GM04503 (cell line): ENCODE data around the gene TNIP2.
"Not testable (repeated sequence)": the region's sequence is repeated elsewhere in the genome, so short reads cannot be mapped to it uniquely, and the experiment has no call there.

Source experiments
- DNase-seq: peaks from one replicate; pipeline ENCODE4 v3.0.0-alpha.2; 2012; ENCODE audit warnings: low read depth

The TNIP2 gene

GRCh38 chr4:2794486-2795299 is 38.6 kb upstream of the TNIP2 start:
- no peak for DNase-seq

DNA sequence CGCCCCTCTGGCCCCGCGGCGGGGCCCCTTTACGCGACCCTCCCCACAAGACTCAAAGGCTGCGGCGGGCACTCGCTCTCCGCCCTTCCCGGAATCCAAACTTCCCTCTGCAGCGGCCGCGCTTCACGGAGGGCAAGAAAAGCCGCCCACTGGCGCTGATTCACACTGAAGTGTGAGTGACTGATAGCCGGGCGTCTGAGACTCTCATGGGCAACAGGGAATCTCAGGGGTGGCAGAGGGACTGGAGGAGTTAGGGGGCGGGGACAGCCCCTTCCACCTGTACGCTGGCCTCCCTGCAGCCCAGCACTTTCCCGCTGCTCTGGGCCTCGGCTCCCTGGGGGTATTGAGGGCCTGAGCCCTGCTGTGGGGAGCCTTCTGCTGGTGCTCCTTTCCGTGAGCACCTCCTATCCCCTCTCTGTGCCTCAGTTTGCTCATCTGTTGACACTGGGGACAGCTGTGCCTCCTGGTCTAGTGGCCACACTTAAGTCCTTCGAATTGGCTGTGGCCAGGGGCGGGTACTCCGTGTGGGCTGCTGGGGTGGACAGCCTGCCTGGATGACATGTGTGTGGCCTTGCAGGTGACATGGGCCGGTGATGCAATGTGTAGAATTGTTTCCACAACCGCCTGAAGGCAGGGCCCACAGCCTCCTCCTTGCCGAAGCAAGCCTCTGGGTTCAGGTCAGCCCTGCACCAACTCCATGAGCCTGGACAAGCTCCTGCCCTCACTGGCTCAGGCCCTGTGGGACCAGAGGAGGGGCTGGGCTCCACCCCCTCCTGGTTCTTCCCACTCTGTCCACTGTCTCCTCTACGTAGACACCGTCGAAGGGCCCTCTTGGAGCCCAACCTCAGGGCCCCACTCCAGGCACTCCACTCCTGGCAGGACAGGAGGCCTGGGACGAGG is 37.7 kb upstream of the TNIP2 start:
- no peak for DNase-seq

DNA sequence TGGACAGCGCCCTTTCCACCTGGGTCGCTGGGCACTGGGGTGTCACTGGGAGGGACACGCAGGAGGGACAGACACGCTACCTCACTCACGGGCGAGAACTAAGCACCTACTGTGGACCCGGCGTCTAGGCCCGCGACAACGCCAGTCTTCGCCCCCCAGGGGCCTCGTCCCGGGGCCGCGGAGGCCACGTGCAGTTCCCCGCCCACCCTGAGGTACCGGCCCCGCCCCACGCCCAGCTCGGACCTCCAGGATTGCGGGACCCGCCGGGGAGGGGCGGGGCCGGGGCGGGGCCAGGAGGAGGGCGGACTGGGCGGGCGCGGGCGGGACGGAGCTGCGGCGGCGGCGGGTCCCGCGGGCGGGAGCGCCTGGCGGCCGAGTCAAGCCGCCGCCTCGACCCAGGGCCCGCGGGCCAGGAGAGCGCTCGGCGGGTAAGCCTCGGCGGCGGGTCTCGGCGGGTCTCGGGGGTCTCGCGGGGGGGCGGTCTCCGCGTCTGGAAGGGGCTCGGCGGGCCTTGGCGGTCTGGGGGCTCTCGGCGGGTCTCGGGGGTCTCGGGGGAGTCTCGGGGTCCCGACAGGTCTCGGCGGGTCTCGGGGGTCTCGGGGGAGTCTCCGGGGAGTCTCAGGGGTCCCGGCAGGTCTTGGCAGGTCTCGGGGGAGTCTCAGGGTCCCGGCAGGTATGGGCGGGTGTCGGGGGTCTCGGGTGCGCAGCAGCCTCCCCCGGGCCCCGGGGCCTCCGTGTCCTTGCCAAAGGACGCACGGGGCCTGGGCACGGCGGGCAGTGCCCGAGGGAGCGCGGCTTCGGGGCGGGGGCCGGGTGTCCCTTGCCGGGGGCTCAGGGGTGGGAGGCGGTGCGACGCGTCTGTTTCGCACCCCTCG is 36.8 kb upstream of the TNIP2 start, which contains the start of gene SH3BP2:
Gene SH3BP2 (plus strand): TSS at position 375 of the 875 bp plus-strand sequence. CDS start 27,533 bp downstream, outside the sequence.
- no peak for DNase-seq

DNA sequence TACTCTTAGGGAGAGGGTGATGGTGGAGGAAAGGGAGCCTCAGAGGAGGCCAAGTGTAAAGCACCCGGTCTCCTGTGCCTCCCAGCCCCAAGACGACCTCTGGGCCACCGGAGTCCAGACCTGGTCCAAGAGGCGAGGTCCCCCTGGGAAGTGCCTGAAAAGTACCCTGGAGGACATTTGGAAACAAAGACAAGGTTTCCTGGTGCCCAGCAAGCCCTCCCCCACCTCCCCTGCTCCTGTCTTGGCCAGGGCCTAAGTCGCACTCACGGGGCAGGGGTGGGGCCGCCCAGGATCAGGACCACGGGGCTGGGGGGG is 36.2 kb upstream of the TNIP2 start:
- DNase-seq: no peak

GRCh38 chr4:2791518-2792395 is 35.6 kb upstream of the TNIP2 start:
- DNase-seq: no peak

GRCh38 chr4:2790583-2791517 is 34.7 kb upstream of the TNIP2 start:
- DNase-seq: no peak

DNA sequence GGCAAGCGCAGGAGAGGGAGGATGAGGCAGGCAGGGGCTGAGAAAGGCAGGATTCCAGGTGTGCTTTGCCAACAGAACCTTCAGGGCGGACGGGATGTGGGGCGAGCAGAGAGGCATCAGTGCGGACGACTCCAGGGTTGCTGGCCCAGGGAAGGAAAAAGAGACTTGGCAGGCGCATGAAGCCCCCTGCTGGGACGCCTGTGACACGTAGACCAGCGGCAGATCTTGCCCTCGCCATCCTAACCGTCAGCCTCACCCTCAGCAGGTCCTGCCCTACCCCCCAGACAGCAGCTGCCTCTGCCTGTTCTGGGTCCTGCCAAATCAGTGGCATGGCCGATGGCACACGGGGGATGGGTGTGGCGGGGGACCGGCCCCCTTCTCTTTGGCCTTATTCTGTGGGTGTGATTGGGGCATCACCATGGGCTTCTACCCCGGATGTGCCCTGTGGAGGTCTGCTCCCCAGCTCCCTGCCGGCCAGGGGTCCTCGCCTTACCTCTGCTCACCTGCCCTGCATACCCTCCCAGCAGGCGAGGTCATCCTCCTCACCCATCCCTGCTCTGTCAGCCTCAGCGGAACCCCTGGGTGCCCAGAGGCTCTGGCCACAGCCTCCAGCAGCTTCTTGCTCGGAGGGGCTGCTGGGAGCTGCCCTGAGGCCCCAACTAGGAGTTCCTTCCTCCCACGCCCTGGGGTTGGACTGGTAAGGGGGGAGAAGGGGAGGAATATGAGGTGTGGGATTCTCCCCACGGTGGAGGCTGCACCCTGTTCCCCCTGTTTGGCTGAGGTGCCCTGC is 33.9 kb upstream of the TNIP2 start:
- no peak for DNase-seq

DNA sequence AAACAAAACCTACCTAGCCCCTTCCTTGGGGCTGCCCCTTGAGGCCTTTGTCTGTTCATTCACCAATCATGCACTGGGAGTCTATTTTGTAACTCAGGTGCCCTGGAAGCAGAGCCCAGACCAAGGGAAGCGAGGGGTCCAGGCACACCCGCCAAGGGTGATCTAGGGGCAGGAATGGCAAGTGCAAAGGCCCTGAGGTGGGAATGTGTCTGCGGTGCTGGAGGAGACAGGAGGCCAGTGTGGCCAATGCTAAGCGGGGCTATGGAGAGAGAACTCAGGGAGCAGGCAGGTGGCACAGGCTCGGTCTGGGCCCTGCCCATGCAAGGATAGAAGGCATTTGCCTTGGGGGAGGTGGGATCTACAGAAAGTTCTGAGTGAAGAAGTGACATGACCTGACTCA is 33.2 kb upstream of the TNIP2 start:
- DNase-seq: no peak

DNA sequence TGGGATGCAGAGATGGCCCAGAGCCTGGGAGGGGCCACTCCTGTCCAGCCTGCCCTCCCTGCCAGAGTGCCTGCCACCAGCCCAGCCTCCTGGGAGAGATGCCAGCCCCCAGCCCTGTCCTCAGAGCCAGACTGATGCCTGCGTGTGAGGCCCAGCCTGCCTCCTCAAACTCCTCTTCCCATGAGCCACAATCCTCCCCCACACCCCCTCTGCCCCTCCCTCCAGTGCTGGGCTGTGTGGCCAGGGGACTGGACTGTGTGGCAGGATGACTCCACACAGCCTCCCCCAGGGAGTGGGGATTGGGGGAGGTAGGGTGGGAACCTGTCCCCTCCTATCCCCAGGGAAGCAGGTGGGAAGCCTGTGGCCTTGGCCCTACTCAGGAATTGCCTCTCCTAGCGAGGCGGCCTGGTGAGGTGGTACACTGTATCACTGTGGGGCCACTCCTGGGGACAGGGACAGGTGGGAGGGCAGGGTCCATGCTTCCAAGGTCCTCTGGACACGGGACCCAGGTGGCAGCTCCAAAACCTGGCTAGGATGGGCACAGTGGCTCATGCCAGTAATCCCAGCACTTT is 32.5 kb upstream of the TNIP2 start:
- no peak for DNase-seq

DNA sequence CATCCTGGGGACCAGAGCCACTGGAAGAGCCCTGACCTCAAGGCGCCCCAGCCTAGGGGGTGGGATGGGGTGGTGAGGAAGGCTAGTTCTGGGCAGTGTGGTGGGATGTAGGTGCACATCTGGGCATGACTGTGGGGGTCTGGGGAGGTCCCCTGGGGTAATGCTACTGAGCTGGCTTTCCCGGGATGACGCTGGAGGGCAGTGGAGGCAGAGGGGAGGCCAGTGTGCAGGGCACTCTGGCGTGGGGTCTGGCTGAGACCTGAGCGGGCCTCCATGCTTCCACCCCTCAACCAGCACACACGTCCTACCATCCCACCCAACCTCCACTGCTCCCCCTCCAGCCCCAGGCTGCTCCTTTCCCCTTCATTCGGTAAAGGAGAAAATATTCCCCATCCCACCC is 32.0 kb upstream of the TNIP2 start:
- no peak for DNase-seq

- no peak for DNase-seq
Measured at GRCh38 chr4:2787230-2788100, 31.3 kb upstream of the TNIP2 start.

DNA sequence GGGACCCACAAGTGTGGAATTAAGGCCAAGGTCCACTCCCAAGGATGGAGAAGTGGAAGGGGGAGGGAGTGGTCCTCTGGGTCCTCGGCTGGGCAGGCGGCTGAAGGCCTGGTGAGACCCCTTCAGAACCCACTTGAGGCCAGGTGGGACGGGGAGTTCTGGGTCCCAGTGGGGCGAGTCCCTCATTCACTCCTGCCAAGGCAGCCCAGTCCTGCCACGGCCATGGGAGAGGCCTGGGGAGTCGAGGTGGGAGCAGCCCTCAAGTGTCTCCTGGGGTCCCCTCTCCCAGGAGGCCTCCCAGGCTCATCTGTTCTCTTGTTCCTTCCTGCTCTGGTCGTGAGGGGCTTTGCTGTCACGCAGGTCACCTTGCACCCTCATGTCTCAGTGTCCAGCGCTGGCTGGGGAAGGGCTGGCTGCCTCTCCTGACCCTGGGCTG is 30.7 kb upstream of the TNIP2 start:
- DNase-seq: no peak

DNA sequence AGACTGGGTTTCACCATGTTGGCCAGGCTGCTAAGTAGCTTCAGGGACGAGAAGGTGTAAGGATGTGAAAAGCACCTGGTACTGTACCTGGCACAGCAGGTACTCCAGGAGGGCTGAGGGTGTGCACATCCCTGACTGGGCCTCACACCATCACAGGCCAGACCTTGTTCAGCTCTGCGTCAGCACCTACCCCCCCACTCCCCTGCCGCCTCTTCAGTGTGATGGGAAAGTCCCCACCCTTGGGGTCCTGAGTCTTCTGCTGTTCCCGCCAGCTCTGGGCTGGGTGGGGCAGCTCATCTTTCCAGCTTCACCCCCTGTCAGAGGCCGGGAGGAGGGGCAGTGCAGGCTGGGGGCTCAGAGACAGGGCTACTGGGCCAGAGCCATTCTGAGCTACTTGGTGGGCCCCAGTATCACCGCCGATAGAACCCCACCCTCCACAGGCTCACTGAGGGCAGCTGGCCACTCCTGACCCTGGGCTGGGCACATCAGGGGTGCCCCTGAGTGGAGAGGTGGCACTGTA is 30.1 kb upstream of the TNIP2 start:
- no peak for DNase-seq

- DNase-seq: no peak
Measured at GRCh38 chr4:2785613-2786012, 29.5 kb upstream of the TNIP2 start.

- no peak for DNase-seq
Measured at GRCh38 chr4:2783790-2784189, 27.7 kb upstream of the TNIP2 start.

- DNase-seq: no peak
Measured at GRCh38 chr4:2781911-2782310, 25.8 kb upstream of the TNIP2 start.

DNA sequence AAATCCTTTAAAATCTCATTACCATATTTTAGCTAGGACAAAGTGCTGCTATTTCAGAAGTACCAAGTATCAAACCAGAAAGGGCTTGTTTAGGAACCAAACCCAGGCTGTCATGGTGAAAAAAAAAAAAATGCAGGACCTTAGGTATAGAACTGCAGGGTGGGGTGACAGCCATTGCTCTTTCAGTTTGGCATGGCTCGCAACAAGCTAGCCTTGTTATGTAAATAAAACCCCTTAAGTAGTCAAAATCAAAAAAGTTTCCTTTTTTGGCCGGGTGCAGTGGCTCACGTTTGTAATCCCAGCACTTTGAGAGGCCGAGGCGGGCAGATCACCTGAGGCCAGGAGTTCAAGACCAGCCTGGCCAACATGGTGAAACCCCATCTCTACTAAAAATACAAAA is 24.5 kb upstream of the TNIP2 start:
- DNase-seq: not testable (repeated sequence)

- no peak for DNase-seq
Measured at GRCh38 chr4:2771264-2771663, 15.1 kb upstream of the TNIP2 start.
